KMS-11 (cell line): Measurements from ENCODE around the gene MPZL2.

ENCODE experiments used
- H2AFZ ChIP-seq: fragments of 200-600 bp; sonication (generic); 2 replicates; pipeline ENCODE4 v1.6.1; 2016; ENCODE audit warnings: antibody characterized with exemption, mixed run types, low read depth
- H3K27ac ChIP-seq: fragments of 200-600 bp; sonication (generic); 2 replicates; pipeline ENCODE4 v1.6.1; 2016; ENCODE audit warnings: mild to moderate bottlenecking, mixed run types
- H3K27me3 ChIP-seq: fragments of 200-600 bp; sonication (generic); 2 replicates; pipeline ENCODE4 v1.6.1; 2017; ENCODE audit warnings: mild to moderate bottlenecking, low read depth, mixed run types, moderate library complexity; ENCODE audit not compliant: insufficient read depth
- H3K36me3 ChIP-seq: fragments of 200-600 bp; sonication (generic); 2 replicates; pipeline ENCODE4 v1.6.1; 2017; ENCODE audit warnings: mild to moderate bottlenecking, mixed run types; ENCODE audit not compliant: insufficient read depth
- H3K4me1 ChIP-seq: fragments of 200-600 bp; sonication (generic); 2 replicates; pipeline ENCODE4 v1.6.1; 2016; ENCODE audit warnings: mild to moderate bottlenecking, low read depth, mixed run types; ENCODE audit not compliant: poor library complexity, severe bottlenecking
- H3K4me2 ChIP-seq: fragments of 200-600 bp; sonication (generic); 2 replicates; pipeline ENCODE4 v1.7.0; 2016; ENCODE audit warnings: mild to moderate bottlenecking, mixed run types
- H3K4me3 ChIP-seq: fragments of 200-600 bp; sonication (generic); IDR thresholded peaks from 2 replicates; pipeline ENCODE4 v1.6.1; 2017; ENCODE audit warnings: low read depth, low read length, mixed read lengths; ENCODE audit not compliant: insufficient read depth
- H3K79me2 ChIP-seq: fragments of 200-600 bp; sonication (generic); 2 replicates; pipeline ENCODE4 v1.6.1; 2016; ENCODE audit warnings: low read depth, mixed run types; ENCODE audit not compliant: insufficient read depth
- H3K9ac ChIP-seq: fragments of 200-600 bp; sonication (generic); 2 replicates; pipeline ENCODE4 v1.6.1; 2016; ENCODE audit warnings: mild to moderate bottlenecking, mixed run types
- H4K20me1 ChIP-seq: fragments of 200-600 bp; sonication (generic); 2 replicates; pipeline ENCODE4 v1.6.1; 2016; ENCODE audit warnings: mild to moderate bottlenecking, mixed run types; ENCODE audit not compliant: insufficient read depth
- TF ChIP-seq, protein P1 (sequence below): fragments of 200-600 bp; sonication (generic); conservative IDR thresholded peaks from 2 replicates; pipeline ENCODE4 v1.6.1; 2017; ENCODE audit warnings: low read depth, mild to moderate bottlenecking, antibody characterized with exemption, low read length, moderate library complexity, mixed read lengths

MPZL2 gene

GRCh38 chr11:118263695-118264568 lies at the start of gene MPZL2:
Gene MPZL2 (minus strand): TSS chr11:118264297. CDS start chr11:118264153, 144 bp downstream.
- no peaks in the 10 kb centered on the region for H3K36me3 ChIP-seq
- no peaks in the 10 kb centered on the region for H3K79me2 ChIP-seq
- H3K4me3 ChIP-seq: no peak within 1 kb of the TSS
- H3K9ac ChIP-seq: no peak within 1 kb of the TSS
- H3K27me3 ChIP-seq: no peaks in the 10 kb centered on the region
- no peak within 1 kb of the TSS for H2AFZ ChIP-seq
- H4K20me1 ChIP-seq: no peaks in the 10 kb centered on the region
- no peak within 1 kb of the TSS for H3K27ac ChIP-seq
- TF ChIP-seq, protein P1, sequence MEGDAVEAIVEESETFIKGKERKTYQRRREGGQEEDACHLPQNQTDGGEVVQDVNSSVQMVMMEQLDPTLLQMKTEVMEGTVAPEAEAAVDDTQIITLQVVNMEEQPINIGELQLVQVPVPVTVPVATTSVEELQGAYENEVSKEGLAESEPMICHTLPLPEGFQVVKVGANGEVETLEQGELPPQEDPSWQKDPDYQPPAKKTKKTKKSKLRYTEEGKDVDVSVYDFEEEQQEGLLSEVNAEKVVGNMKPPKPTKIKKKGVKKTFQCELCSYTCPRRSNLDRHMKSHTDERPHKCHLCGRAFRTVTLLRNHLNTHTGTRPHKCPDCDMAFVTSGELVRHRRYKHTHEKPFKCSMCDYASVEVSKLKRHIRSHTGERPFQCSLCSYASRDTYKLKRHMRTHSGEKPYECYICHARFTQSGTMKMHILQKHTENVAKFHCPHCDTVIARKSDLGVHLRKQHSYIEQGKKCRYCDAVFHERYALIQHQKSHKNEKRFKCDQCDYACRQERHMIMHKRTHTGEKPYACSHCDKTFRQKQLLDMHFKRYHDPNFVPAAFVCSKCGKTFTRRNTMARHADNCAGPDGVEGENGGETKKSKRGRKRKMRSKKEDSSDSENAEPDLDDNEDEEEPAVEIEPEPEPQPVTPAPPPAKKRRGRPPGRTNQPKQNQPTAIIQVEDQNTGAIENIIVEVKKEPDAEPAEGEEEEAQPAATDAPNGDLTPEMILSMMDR: no peak
- no peaks in the 10 kb centered on the region for H3K4me1 ChIP-seq
- no peak within 1 kb of the TSS for H3K4me2 ChIP-seq

DNA sequence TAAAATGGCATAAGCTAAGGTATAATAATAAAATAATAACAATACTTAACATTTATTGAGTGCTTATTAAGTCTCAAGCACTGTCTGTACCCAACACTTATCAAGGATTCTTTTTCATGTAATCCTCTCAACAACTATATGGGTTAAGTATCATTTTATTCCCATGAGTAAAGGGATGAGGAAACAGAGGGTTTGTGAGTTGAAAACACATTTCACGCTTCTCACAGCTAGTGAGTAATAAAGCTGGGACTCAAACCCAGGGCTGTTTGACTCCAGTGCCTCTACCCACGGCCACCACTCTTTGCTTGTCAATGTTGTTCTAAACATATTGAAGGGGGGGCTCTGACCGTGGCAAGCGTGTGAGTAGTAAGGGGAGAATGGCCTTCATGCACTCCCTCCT lies 49.1 kb upstream of the MPZL2 start:
- Histone ChIP-seq H3K4me3 (no peak overlapping the region), H3K9ac (no peak overlapping the region), H3K27ac (no peak overlapping the region), H3K4me1 (peaks cover 18% of the 10 kb centered on the region), H2AFZ (no peak overlapping the region), H4K20me1 (no peaks in the 10 kb centered on the region), H3K79me2 (no peaks in the 10 kb centered on the region), H3K4me2 (no peak overlapping the region), H3K36me3 (no peaks in the 10 kb centered on the region), H3K27me3 (no peaks in the 10 kb centered on the region)
- TF ChIP-seq, protein P1: no peak

GRCh38 chr11:118312328-118312727 lies 48.2 kb upstream of the MPZL2 start:
- Histone ChIP-seq H4K20me1 (no peaks in the 10 kb centered on the region), H3K9ac (no peak overlapping the region), H3K4me1 (peaks cover 15% of the 10 kb centered on the region), H3K4me3 (no peak overlapping the region), H3K36me3 (no peaks in the 10 kb centered on the region), H2AFZ (no peak overlapping the region), H3K27me3 (no peaks in the 10 kb centered on the region), H3K27ac (no peak overlapping the region), H3K4me2 (no peak overlapping the region), H3K79me2 (no peaks in the 10 kb centered on the region)
- TF ChIP-seq, protein P1: no peak

DNA sequence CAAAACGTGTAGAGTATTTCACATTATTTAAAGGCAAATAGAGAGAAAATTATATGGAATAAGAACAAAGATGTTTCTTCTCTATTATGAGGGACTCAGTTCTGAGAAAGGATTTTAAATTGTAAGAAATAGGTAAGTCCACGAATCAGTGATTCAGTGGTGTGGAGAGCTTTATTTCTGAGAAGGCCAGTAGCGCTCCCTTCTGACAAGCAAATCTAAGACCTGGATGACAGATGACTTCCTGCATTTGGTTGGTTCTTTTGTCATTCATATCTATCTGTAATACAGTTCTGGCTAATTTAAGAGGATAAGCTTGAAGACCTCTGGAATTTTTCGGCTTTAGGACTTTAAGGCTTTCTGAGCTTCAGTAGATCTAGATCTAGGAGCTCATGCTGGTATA lies 47.4 kb upstream of the MPZL2 start:
- Histone ChIP-seq H3K4me1 (peaks cover 10% of the 10 kb centered on the region), H3K79me2 (no peaks in the 10 kb centered on the region), H3K27me3 (no peaks in the 10 kb centered on the region), H3K4me3 (no peak overlapping the region), H3K36me3 (no peaks in the 10 kb centered on the region), H2AFZ (no peak overlapping the region), H3K9ac (no peak overlapping the region), H4K20me1 (no peaks in the 10 kb centered on the region), H3K4me2 (no peak overlapping the region), H3K27ac (no peak overlapping the region)
- TF ChIP-seq, protein P1: no peak
